GM18873 (cell line): ENCODE measurements around the gene SETD1B.

Source experiments
- ATAC-seq: cut with Tn5 transposase; IDR thresholded peaks from one replicate; pipeline ENCODE4 v1.9.1; 2021; ENCODE audit warnings: mild to moderate bottlenecking, moderate library complexity, moderate number of reproducible peaks; ENCODE audit not compliant: unreplicated experiment, low FRiP score

Gene SETD1B

DNA sequence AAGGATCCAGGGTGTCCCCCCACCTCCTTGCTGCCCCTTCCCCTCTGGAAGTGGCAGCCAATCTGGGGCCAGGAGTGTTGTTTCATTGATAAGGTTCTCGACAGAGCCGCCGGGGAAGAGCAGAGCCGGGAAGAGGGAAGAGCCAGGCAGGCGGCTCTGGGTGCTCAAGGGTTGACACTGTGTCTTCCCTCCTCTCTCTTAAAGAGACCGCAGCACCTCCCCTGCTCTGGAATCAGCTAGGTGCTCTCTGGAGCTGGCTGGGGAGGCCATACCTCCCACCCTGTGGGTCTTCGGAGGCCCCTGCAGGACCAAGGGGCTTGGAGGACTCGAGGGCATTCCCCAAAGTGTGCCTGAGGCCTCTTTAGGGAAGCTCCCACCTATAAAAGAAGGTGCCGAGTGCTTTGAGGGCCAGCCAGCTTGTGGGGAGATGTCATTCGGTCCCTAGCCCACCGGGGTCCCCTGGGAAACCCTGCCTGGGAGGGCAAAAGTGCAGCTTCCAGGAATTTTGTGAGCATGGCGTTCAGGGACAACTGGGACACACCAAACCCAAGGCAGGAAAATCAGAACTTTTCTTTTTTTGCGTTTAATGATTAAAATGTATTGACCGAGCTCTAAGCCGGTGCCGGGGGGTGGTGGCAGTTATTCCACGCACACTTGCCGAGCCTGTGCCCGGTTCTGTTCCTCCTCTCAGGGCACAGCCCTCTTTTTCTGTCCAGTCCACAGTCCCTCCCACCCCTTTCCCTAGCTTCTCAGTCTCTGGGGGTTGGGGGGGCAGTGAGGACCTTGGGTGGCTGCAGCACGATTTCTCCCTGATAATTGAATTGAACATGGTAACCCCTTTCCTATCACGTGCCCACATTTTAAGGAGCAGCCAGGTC lies 3.0 kb downstream of the SETD1B start:
- no peak for ATAC-seq

DNA sequence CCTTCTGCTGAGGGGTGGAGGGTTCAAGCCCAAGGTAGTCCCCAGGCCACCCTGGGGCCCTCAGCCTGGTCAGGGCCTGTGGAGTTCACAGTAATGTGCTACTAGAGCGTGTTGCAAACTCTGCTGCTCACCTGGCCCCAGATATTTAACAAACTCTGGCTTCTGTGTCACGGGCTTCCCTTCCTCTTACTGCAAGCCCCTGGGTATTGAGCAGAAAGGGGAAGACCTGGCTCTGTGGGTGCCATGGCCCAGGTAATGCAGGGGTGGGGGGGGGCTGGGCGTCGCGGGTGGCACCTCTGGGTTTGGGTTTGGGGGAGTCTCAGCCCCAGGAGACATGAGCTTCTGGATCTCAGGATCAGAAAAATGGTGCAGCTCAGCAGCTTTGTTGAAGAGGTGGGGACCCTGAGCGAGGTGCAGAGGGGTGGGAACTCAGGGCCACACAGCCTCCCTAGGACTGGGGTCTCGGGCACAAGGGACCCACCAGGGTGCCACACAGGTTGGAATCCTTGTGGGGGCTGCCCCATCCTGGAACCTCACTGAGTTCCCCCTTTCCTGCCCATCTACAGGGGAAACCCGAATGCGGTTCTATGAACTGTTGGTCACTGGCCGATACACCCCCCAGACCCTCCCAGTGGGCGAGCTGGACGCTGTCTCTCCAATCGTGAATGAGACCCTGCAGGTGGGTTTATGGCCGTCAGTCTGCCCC lies 4.0 kb downstream of the SETD1B start:
- ATAC-seq, result no peak

DNA sequence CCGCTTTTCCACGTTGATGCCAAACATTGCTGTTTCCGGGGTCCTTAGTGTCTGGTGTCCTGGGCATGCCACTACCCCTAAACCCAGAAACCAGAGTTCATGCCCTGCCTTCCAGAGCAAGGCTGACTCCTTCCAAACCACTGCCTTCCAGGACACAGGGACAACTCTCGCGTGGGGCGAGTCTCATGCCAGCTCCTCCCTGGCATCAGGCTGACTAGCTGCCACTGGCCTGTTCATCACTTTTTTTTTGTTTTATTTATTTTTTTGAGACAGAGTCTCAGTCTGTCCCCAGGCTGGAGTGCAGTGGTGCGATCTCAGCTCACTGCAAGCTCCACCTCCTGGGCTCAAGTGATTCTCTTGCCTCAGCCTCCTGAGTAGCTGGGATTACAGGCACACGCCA lies 4.8 kb downstream of the SETD1B start:
- no peak for ATAC-seq

DNA sequence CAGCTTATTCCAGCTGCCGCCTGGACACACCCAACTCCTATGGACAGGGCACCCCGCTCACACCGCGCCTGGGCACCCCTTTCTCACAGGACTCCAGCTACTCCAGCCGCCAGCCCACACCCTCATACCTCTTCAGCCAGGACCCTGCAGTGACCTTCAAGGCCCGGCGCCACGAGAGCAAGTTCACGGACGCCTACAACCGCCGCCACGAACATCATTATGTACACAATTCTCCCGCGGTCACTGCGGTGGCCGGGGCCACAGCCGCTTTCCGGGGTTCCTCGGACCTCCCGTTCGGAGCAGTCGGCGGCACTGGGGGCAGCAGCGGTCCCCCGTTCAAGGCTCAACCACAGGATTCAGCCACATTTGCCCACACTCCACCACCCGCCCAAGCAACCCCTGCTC lies 5.9 kb downstream of the SETD1B start:
- ATAC-seq, result no peak

DNA sequence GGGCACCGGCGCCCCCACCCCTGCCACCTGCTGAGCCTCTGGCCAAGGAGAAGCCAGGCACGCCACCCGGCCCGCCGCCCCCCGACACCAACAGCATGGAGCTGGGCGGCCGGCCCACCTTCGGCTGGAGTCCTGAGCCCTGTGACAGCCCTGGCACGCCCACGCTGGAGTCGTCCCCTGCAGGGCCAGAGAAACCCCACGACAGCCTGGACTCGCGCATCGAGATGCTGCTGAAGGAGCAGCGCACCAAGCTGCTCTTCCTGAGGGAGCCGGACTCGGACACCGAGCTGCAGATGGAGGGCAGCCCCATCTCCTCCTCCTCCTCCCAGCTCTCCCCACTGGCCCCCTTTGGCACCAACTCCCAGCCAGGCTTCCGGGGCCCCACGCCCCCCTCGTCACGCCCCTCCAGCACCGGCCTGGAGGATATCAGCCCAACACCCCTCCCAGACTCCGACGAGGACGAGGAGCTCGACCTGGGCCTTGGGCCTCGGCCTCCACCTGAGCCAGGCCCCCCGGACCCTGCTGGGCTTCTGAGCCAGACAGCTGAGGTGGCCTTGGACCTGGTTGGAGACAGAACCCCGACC lies 6.5 kb downstream of the SETD1B start:
- ATAC-seq, result no peak

DNA sequence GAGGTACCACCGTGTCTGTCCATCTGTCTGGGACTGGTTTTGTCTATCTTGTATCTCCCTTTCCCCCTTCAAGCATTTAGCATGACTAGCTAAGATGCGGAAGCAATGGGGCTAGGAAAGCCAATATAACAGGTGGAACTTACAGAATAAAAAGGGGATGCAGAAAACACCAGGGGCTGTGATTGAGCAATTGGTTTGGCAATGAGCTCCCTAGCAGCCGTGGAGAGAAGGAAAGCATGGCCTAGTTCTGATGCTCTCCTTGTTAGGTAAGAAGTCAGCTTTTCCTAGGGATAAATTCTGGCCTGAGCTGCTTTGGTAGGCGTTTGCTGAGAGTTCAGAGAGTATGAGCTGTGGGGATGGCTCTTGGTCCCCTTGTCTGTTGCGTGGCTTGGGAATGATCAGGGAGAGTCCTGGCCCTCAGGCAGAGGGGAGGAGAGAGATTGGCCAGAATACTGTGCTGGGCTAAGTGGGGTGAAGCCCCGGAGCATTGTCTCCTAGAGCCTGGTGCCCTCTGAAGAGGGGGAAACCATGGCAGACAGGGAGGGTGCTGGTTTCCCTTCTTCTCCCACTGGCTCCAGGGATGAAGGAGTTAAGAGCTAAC lies 7.1 kb downstream of the SETD1B start:
- no peak for ATAC-seq

DNA sequence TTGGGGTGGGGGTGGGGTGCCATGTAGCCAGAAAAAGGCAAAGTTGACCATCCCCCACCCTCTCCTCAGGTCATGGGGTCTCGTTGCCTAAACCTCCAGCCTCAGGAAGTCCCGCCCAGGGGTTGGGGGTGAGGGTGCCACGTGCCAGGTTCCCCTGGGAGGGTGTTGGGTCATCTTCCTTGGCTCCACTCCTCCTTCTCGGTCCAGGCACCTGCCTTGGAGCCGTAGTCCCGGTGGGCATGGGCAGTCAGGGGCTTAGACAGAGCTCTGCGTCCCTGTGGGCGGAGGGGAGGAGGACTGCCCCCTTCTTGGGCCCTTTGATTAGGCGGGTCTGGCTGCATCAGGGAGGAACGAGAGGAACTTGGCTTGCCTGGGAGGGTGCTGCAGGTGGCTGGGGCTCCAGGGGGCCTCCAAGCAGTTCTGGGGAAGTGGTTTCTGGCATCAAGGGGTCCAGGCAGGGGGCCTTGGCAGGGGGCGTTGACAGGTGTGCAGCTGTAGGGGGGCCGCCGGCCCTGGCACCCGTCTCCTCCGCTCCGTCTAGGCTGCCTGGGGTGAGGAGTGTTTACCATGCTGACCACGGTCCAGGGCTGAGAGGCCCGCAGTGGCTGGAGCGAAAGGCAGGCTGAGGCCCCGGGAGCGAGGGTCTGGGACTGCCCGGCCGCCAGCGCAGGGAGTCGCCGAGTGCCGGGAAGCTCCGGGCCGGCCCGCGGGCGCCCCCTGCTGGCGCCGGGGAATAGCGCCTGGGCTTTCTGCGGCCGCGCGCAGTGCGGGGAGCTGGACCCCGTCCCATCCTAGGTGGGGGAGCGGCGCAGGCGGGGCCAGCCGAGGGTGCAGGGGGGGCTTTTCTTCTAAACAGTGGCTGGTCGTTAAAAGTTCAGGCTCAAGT lies 7.9 kb downstream of the SETD1B start:
- no peak for ATAC-seq

DNA sequence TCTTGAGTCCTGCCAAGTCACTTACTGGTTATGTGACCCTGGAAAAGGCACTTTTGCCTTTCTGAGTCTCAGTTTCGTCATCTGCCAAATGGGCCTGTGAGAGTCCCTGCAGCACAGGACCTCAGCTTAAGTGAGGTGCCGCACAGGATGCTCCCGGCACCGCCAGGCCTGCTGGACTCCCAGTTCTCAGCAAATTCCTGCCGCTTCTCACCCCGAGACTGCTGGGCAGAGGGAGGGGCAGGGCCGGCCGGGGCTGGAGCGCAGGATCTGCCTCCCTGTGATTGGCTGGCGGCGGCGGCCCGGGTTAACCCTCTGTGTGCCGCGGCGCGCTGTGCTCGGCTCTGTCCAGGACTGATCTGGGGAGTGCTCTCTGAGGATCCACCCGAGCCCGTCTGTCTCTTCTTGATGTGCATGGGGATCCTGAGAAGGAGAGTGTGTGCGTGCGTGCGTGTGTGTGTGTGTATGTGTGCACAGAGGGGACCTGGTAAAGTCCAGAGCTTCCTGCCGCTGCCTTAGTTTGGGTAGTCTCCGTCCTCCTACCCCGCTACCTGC lies 8.6 kb downstream of the SETD1B start:
- no peak for ATAC-seq

DNA sequence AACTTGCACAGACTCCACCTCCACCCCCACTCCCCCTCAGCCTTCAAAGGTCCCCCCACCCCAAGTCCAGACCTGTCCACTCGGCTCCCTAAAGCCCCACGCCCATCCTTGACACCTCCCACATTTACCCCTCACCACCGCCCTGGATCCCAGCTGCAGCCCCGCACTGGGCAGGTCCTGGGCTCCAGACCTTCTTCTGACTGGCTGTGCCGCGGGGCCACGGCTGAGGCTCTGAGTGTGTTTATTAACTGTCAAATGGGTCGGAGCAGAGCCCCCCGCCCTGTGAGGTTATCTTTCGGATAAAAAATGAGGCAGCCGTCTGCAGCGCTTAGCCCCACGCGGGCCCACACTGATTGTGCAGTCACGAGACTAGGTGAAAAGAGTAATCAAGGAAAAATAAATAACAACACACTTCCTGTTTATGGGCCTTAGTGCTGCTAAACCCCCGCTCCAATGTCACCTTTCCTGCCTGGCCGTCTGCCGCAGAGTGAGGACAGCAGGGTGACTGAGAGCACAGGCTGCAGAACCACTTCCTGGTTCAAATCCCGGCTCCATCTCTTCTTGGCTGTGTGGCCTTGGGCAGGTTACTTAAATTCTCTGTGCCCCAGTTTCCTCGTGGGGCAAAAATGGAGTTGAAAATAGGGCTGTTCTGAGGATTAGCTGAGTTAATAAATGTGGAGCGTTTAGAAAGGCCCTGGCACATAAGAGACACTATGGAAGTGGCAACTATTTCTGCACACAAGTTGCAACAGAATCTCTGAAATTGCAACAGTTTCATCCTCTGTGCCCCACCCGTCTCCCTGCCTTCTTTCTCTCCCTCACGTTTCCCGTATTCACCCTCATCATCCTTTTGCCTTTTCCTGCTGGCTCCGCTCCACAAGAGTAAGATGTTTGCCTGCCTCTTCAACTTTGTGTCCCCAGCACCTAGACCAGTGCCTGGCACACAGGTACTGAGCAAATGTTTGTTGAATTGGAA lies 9.4 kb downstream of the SETD1B start:
- no peak for ATAC-seq

DNA sequence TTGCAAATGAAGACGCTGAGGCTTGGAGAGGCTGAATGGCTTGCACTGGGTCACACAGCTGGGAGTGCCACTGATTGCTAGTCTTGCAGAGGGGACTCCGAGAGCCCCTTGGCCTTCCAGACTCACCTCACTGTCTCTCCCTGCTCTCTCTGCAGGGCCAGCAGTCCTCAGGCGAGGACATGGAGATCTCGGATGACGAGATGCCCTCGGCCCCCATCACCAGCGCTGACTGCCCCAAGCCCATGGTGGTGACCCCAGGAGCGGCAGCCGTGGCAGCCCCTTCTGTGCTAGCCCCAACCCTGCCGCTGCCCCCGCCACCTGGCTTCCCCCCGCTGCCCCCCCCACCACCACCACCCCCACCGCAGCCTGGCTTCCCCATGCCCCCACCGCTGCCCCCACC lies 10.1 kb downstream of the SETD1B start:
- ATAC-seq, result no peak

DNA sequence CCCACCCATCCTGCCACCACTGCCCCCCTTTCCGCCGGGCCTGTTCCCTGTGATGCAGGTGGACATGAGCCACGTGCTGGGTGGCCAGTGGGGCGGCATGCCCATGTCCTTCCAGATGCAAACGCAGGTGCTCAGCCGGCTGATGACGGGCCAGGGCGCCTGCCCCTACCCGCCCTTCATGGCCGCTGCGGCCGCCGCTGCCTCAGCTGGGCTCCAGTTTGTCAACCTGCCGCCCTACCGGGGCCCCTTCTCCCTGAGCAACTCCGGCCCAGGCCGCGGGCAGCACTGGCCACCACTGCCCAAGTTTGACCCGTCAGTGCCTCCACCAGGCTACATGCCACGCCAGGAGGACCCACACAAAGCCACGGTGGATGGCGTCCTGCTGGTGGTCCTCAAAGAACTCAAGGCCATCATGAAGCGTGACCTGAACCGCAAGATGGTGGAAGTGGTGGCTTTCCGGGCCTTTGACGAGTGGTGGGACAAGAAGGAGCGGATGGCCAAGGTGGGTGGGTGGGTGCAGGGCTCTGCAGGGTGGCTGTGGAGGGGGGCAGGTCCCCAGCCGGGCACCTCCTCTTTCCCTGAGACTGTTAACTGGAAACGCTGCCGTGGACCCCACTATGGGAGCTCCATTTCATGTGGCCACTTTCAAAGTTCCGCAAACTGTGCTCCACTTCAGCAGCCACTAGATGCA lies 10.8 kb downstream of the SETD1B start:
- no peak for ATAC-seq

DNA sequence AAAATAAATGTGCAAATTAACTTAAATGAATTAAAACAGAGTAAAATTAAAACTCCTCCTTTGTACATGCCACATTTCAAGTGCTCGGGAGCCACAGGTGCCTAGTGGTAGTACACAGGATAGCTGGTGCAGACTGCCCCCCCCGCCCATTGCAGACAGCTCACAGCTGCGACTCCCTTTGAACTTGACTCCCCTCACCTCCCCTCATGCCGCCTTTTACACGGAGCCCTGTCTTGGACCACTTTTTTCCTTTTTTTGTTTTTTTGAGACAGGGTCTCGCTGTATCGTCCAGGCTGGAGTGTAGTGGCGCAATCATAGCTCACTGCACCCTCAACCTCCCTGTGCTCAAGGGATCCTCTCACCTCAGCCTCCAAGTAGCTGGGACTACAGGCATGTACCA lies 11.5 kb downstream of the SETD1B start:
- ATAC-seq, result no peak

DNA sequence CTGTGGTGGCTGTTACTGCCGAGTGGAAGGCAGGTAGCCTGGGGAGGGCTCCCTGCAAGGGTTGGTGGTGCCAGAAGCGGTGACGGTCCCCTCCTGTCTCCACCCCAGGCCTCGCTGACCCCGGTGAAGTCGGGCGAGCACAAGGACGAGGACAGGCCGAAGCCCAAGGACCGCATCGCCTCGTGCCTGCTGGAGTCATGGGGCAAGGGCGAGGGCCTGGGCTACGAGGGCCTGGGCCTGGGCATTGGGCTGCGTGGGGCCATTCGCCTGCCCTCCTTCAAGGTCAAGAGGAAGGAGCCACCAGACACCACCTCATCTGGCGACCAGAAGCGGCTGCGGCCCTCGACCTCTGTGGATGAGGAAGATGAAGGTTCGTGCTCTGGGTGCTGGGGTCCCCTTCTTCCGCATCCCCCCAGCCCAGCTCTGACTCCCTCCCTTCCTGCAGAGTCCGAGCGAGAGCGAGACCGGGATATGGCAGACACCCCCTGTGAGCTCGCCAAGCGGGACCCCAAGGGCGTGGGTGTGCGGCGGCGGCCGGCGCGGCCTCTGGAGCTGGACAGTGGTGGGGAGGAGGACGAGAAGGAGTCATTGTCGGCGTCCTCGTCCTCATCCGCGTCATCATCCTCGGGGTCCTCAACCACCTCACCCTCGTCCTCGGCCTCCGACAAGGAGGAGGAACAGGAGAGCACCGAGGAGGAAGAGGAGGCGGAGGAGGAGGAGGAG lies 13.3 kb downstream of the SETD1B start:
- no peak for ATAC-seq

DNA sequence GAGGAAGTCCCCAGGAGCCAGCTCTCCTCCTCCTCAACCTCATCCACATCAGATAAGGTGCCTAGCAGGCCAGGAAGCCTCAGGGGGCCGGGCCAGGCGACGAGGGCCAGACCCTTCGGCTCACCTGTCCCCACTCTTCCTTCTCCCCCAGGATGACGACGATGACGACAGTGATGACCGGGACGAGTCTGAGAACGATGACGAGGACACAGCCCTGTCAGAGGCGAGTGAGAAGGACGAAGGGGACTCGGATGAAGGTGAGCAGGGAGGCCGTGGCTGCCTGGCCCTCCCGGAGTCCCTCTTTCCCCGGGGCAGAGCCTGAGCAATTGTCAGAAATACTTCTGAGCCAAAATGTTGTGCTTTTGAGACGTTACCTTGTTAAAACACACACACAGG lies 13.8 kb downstream of the SETD1B start:
- ATAC-seq, result no peak

DNA sequence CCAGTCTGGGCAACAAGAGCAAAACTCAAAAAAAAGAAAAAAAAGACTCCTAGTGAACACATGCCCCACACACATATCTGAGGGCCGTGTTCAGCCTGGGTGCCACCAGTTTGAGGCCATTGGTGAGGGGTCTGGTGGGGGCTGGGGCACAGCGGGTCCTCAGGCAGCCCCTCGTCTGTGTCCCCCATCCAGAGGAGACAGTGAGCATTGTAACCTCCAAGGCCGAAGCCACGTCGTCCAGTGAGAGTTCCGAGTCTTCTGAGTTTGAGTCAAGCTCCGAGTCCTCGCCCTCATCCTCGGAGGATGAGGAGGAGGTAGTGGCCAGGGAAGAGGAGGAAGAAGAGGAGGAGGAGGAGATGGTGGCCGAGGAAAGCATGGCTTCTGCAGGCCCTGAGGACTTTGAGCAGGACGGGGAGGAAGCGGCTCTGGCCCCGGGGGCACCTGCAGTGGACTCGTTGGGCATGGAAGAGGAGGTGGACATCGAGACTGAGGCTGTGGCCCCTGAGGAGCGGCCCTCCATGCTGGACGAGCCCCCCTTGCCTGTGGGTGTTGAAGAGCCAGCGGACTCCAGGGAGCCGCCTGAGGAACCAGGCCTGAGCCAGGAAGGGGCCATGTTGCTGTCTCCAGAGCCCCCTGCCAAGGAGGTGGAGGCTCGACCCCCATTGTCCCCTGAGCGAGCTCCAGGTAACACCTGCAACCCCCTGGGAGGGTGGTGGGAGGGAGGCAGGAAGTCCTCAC lies 15.6 kb downstream of the SETD1B start:
- no peak for ATAC-seq

DNA sequence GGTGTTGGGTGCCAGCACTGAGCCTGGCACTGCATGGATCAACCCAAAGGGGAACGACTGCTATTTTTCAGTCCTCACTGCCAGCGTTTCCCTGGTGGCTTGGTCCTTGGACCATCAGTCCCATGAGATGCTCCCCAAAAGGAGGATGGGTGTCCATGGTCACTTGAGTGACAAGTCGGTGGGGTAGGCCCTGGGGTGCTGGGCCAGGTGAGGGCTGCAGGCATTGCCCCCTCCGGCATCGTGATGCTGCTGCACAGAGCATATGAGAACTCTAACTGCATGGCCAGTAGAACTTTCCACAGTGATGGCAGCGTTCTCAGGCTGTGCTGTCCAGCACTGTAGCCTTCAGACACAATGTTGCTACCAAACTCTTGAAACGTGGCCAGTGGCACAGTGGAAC lies 16.2 kb downstream of the SETD1B start:
- ATAC-seq, result no peak
